CD4-positive, alpha-beta T cell treated with Interleukin-17A for 1 hour (primary cell): Measurements from ENCODE around the gene TRAPPC1.
A peak's percentile ranks its signal among the peaks of the same experiment; 100 is the strongest.

ENCODE experiments used
- DNase-seq: peaks from one replicate; pipeline ENCODE4 v3.0.0-alpha.2; 2020

The TRAPPC1 gene

GRCh38 chr17:7897090-7897489, 34.7 kb downstream of the TRAPPC1 start:
- DNase-seq = no peak

DNA sequence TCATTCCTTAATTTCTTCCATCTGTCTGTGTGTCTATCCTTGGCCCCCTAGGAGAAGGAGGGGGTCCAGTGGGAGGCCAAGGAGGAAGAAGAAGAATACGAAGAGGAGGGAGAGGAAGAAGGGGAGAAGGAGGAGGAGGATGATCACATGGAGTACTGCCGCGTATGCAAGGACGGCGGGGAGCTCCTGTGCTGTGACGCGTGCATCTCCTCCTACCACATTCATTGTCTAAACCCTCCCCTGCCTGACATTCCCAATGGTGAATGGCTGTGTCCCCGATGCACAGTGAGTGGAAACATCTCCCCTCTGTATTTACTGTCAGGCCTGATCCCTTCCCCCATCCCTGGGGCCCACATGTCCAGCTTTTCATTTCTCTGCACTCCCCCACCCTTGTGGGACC, 36.9 kb downstream of the TRAPPC1 start:
- DNase-seq = no peak

GRCh38 chr17:7894226-7894625, 37.5 kb downstream of the TRAPPC1 start:
- no peak for DNase-seq

DNA sequence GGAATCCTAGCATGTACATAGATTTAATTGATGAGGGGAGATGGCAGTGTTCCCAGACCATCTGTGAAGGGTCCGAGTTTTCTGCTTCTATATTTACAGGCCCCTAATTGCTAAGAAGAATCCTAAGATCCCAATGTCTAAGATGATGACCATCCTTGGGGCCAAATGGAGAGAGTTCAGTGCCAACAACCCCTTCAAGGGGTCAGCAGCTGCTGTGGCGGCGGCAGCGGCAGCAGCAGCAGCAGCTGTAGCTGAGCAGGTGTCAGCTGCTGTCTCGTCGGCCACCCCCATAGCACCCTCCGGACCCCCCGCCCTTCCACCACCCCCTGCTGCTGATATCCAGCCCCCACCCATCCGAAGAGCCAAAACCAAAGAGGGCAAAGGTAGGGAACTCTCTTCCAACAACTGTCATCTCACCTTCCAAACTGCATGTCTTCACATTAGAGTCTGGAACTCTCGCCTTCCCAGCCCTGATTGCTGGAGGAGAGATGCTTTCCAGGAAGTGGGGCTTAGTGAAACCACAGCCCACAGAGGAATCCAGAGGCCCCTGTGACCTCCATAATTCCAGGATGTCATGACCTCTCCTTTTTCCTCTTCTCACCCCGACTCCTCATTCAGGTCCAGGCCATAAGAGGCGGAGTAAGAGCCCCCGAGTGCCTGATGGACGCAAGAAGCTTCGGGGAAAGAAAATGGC, 38.4 kb downstream of the TRAPPC1 start:
- DNase-seq = no peak

DNA sequence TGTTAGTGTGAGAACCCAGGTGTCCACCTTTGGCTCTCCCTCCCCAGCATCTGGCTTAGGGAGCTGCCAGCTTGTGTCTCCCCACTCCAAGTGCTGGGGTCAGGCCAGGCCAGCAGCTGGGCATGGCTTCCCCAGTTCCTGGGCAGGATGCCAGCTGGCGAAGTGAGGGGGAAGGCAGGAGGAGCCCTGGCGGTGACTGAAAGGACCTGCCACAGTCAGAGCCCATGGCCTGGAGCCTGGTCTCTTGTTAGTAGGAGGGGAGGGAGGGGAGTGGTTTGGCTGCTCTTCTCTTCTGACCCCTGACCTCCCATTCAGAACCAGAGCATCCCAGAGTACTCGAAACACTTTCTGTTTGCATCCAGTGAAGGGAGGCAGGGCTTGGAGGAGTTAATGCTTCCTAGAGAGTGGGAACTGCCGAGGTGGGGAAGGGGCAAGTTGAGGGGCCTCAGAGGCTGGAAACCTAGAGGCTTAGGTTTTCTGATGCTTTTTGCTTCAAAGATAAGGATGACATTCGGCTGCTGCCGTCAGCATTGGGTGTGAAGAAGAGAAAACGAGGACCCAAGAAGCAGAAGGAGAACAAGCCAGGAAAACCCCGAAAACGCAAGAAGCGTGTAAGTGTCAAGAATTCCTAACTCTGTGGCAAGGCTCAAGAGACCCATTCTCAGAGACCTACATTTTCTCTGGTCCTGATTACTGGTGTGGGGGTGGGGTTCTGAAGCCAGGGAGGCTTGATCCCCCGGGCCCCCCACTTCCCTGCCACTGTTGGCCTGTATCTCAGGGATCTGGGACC, 42.4 kb downstream of the TRAPPC1 start:
- peak; percentile 53 for DNase-seq

- DNase-seq = peak; percentile 52
These were observed 43.4 kb downstream of the TRAPPC1 start, which contains the start of gene CHD3 for GRCh38 chr17:7888184-7888920. CHD3 (plus strand) TSS chr17:7888789; CDS start chr17:7889001, 212 bp downstream.

DNA sequence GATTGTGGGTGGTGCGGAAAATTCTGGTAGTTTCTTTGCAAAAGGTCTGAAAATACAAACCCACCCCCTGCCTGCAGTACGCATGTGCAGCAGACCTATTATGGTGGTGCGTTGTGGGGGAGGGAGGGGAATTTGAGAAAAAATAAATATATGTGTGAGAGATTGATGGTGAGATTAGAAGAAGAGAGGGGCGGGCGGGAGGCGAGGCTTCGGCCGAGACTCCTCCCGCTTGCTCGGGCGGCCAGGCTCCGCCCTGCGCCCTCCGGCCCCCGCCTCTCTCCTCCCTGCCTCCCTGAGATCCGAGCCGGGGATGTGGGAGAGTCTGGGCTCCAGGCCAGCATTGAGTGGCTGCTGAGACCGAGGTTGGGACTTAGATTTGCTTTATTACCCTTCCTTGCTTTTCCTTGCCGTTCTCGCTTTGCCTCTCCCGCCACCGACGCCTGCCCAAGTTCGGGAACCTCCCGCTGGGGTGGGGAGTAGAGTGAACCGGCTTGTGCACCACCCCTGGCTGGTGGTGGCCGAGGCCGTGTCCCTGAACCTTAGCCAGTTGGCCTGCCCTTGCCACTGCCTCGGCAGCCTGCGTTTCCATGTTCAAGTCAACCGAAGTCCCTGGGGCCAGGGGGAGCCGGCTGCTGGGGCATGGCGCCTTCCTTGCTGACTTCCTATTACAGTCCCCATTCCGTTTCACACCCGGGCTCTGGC, 44.1 kb downstream of the TRAPPC1 start:
- peak; percentile 97 for DNase-seq

- DNase-seq = no peak
These were observed 44.7 kb downstream of the TRAPPC1 start for GRCh38 chr17:7887038-7887481.

- peak; percentile 79 for DNase-seq
These were observed 45.3 kb downstream of the TRAPPC1 start for GRCh38 chr17:7886227-7887037.

- DNase-seq = peak; percentile 59
These were observed 46.1 kb downstream of the TRAPPC1 start for GRCh38 chr17:7885367-7886226.

GRCh38 chr17:7884581-7885366, 47.0 kb downstream of the TRAPPC1 start:
- peak; percentile 56 for DNase-seq

GRCh38 chr17:7883781-7884386, 47.9 kb downstream of the TRAPPC1 start:
- peak; percentile 78 for DNase-seq

DNA sequence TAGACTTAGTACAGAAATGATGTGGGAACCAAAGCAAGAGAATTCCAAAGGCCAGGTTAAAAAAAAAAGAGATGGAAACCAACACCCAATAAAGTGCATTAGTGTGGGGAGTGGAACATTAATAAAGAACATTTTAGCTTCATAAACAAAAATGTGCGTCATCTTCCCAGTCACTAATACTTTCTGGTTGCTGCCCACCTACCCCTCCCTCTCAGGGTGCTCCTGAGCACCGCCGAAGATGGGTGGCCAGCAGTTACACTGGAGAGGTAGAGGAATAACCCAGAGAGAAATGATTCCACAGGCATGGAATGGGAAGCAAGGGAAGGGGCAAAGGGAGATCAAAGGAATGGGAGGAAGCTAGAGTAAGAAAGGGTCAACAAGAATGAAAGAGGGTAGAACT, 49.1 kb downstream of the TRAPPC1 start:
- no peak for DNase-seq

GRCh38 chr17:7882068-7882467, 49.7 kb downstream of the TRAPPC1 start:
- DNase-seq = no peak

GRCh38 chr17:7881276-7882054, 50.3 kb downstream of the TRAPPC1 start:
- no peak for DNase-seq
